BJ (cell line): Measurements from ENCODE around the gene TRNT1. TPM values are rescaled to one million over a fixed set of nuclear protein-coding genes. Genes with fewer than 3 reads are reported as not detected.

Experiments
- CTCF ChIA-PET: fragments of 350-600 bp; formaldehyde crosslinking; extraction: SDS; loops from one replicate; lab custom pipeline; 2021; ENCODE audit warnings: antibody characterized with exemption, inconsistent platforms; lab: Yijun Ruan, JAX
- POLR2A ChIA-PET: fragments of 300-600 bp; sonication (Branson Sonifier 250); formaldehyde crosslinking; extraction: SDS; loops from one replicate; lab custom pipeline; 2021; ENCODE audit warnings: antibody characterized with exemption; lab: Charles Lee
- DNase-seq: peaks from one replicate; pipeline ENCODE4 v3.0.0-alpha.2; 2011; ENCODE audit warnings: low read depth
- H3K27me3 ChIP-seq: 2 replicates; pipeline ENCODE4 v1.6.0; 2011; ENCODE audit warnings: low read length; ENCODE audit not compliant: control insufficient read depth, insufficient read depth
- H3K36me3 ChIP-seq: 2 replicates; pipeline ENCODE4 v1.5.1; 2011; ENCODE audit warnings: low read length; ENCODE audit not compliant: control insufficient read depth, insufficient read depth
- H3K4me3 ChIP-seq: 2 replicates; pipeline ENCODE4 v1.5.1; 2011; ENCODE audit warnings: low read depth, mild to moderate bottlenecking, control low read depth, low read length
- CTCF ChIP-seq: IDR thresholded peaks from 2 replicates; pipeline ENCODE4 v1.5.1; 2011; ENCODE audit warnings: low read depth, mild to moderate bottlenecking, control low read depth, inconsistent platforms, low read length, moderate library complexity; ENCODE audit not compliant: insufficient read depth
- polyA plus RNA-seq: library from polyadenylated mRNA; depleted of rRNA; stranded (reverse); fragments of >200 nt; gene quantifications from 2 replicates; pipeline ENCODE4 v1.2.3, GENCODE V29; 2011

Gene TRNT1
- polyA plus RNA-seq, 1 experiment: 5.2 TPM

GRCh38 chr3:3084890-3085289 lies 41.9 kb upstream of the TRNT1 start:
- no peak for TF ChIP-seq CTCF
- no peak for DNase-seq
- Histone ChIP-seq H3K4me3 (no peak overlapping the region), H3K36me3 (no peaks in the 10 kb centered on the region), H3K27me3 (no peaks in the 10 kb centered on the region)
- POLR2A ChIA-PET: no interaction called here
- CTCF ChIA-PET: no interaction called here

GRCh38 chr3:3085782-3086181 lies 41.0 kb upstream of the TRNT1 start:
- Histone ChIP-seq H3K36me3 (no peaks in the 10 kb centered on the region), H3K4me3 (no peak overlapping the region), H3K27me3 (no peaks in the 10 kb centered on the region)
- no peak for TF ChIP-seq CTCF
- POLR2A ChIA-PET: no interaction called here
- DNase-seq: no peak
- CTCF ChIA-PET: no interaction called here

- no peak for DNase-seq
- Histone ChIP-seq H3K4me3 (no peak overlapping the region), H3K36me3 (no peaks in the 10 kb centered on the region), H3K27me3 (no peaks in the 10 kb centered on the region)
- ChIA-PET CTCF (no interaction called here), POLR2A (no interaction called here)
- no peak for TF ChIP-seq CTCF
Measured at GRCh38 chr3:3086239-3086638, 40.5 kb upstream of the TRNT1 start.

GRCh38 chr3:3087279-3087678 lies 39.5 kb upstream of the TRNT1 start:
- H3K27me3 ChIP-seq: no peaks in the 10 kb centered on the region
- no peak for TF ChIP-seq CTCF
- no peak overlapping the region for H3K4me3 ChIP-seq
- ChIA-PET POLR2A (no interaction called here), CTCF (no interaction called here)
- H3K36me3 ChIP-seq: no peaks in the 10 kb centered on the region
- no peak for DNase-seq

GRCh38 chr3:3087716-3088465 lies 38.8 kb upstream of the TRNT1 start:
- CTCF ChIA-PET: no interaction called here
- no peak for DNase-seq
- TF ChIP-seq CTCF: no peak
- no peaks in the 10 kb centered on the region for H3K27me3 ChIP-seq
- no peak overlapping the region for H3K4me3 ChIP-seq
- POLR2A ChIA-PET: no interaction called here
- no peaks in the 10 kb centered on the region for H3K36me3 ChIP-seq
